ENCODE results near the gene ITIH1. TPM values are rescaled to one million over a fixed set of nuclear protein-coding genes. Genes with fewer than 3 reads are reported as not detected.
A peak's percentile ranks its signal among the peaks of the same experiment; 100 is the strongest.

The ITIH1 gene
- polyA plus RNA-seq, 1 donor from 2014 or later, result not detected

DNA sequence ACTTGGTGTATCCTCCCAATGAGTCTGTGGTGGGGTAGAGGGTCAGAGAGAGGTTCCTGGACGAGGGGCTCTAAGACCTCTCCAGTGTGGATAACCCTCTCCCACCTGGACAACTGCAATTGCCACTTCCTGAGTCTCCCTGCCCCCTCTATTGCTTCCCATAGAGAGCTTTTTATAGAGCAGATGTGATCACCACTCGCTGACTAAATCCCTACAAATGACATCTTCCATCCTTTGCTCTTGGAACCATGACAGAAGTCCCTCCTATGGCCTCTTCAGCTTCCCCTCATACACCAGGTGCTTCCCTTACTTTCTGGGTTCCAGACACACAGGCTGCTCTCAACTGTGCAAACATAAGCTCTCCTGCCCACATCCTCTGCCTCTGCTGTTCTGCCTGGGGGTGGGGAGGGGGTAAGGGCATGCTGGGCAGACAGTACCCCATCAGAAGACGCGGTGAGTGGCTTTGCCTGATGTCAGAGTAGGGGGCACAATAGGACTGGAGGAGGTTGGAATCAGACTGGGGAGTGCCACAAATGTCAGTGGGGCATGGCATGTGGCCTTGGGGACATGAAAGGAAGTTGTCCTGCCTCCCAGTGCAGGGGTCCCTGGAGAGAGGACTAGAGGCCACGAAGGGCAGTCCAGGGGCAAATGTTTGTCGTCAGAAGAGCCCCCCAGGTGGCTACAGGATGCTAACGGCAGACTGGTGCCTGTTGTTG, 32.4 kb downstream of the ITIH1 start:
- Mint-ChIP-seq H3K4me1 (peaks cover 0 to 3% (median 0%) of the 10 kb centered on the region in 3 donors), H3K27ac (peak overlapping the region in 1 of 3 donors; percentile 16), H3K9me3 (no peaks in the 10 kb centered on the region), H3K27me3 (peaks cover 1% of the 10 kb centered on the region), H3K36me3 (no peaks in the 10 kb centered on the region), H3K4me3 (no peak overlapping the region)

DNA sequence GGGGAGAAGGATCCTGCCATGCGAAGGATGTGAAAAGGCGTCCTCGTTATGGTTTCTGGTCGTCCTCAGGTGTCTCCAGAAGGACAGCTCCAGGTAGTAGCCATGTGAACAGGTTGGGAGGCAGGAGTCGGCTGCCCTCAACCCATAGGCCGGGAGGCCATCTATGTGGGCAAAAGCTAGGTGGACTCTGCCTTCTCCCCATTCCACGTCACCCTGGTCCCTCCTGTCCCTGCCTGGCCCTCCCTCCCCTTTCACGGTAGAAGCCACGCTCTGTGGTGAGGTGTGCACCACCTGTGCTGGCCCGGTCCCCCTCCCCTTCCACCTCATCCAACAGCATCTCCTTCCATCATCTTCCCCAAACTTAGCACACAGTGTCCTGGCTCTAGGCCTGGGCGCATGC, 33.5 kb downstream of the ITIH1 start:
- Mint-ChIP-seq H3K4me1 (peaks cover 0 to 3% (median 0%) of the 10 kb centered on the region in 3 donors), H3K4me3 (no peak overlapping the region), H3K27me3 (peaks cover 1% of the 10 kb centered on the region), H3K9me3 (no peaks in the 10 kb centered on the region), H3K36me3 (no peaks in the 10 kb centered on the region), H3K27ac (no peak overlapping the region)

DNA sequence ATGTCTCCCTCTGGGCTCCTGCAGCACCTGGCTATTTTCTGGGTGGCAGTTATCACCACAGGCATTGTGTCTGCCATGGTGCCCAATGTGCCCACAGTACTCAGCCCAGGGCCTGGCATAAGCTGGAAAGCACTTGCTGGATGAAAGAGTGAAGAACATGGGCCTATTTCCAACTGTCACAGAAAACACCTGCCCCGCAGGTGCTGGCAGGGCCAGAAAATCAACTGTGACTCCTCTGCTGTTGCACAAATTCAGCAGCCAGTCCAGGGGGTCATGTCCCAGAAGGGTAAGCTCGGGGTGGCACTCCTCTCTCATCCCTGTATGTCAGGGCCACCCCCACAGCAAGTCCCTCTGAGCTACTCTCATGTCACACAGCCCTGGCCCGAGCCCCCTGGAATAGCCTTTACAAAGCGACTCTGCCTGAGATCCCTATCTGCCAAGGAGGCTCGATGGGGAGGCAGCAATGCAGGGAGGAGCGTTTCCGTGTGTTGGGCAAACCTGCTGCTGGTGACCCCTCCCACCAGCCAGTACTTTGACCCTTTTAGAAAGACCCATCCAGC, 34.1 kb downstream of the ITIH1 start:
- Mint-ChIP-seq H3K36me3 (no peaks in the 10 kb centered on the region), H3K27ac (no peak overlapping the region), H3K4me1 (peaks cover 0 to 3% (median 0%) of the 10 kb centered on the region in 3 donors), H3K4me3 (no peak overlapping the region), H3K9me3 (no peaks in the 10 kb centered on the region), H3K27me3 (peaks cover 1% of the 10 kb centered on the region)

DNA sequence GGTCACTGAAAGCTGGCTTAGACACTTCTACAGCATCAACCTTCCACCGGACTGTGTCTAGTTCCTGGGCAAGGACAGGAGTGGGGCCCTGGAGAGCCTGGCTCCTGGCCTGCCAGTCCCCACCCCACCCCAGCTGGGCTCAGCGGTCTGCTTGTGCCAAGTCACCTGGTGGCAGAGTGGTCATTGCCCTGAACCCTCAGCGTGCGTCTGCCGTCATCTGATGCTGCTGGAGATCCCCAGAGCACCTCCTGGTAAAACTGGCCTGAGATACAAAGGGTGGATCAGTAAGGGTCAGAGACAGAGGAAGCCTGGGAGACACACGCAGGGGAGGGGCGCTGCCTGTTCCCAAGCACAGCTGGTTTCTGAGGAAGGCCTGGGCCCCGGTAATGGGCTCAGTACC, 36.4 kb downstream of the ITIH1 start:
- H3K4me3 Mint-ChIP-seq, result peak overlapping the region in 1 of 4 donors; percentile 39
- H3K4me1 Mint-ChIP-seq, result peaks cover 0 to 3% (median 0%) of the 10 kb centered on the region in 3 donors
- H3K27me3 Mint-ChIP-seq, result peaks cover 1% of the 10 kb centered on the region
- no peaks in the 10 kb centered on the region for H3K9me3 Mint-ChIP-seq
- peak overlapping the region in 1 of 3 donors; percentile 27 for H3K27ac Mint-ChIP-seq
- H3K36me3 Mint-ChIP-seq, result no peaks in the 10 kb centered on the region

DNA sequence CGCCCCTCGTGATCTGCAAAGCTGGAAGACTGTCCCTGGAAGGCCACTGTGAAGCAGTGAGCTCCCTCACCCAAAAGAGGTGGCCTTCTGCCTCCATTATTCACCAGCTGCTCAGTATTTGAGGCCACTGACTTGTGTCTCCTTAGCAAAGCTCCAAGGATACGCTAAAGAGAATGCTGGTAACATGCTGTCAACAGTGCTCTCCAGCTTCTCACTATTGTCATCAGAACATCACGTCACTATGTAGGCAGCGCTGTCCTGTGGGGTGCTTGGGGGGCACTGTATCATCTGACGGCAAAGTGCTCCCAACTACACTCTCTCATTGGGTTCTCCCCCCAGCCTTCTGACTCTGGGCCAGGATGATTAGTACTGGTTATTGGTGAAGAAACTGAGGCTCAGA, 38.8 kb downstream of the ITIH1 start:
- H3K36me3 Mint-ChIP-seq, result peaks cover 1% of the 10 kb centered on the region
- H3K4me3 Mint-ChIP-seq, result no peak overlapping the region
- no peaks in the 10 kb centered on the region for H3K27me3 Mint-ChIP-seq
- peak overlapping the region in 1 of 3 donors; percentile 24 for H3K27ac Mint-ChIP-seq
- H3K9me3 Mint-ChIP-seq, result no peaks in the 10 kb centered on the region
- no peaks in the 10 kb centered on the region for H3K4me1 Mint-ChIP-seq

DNA sequence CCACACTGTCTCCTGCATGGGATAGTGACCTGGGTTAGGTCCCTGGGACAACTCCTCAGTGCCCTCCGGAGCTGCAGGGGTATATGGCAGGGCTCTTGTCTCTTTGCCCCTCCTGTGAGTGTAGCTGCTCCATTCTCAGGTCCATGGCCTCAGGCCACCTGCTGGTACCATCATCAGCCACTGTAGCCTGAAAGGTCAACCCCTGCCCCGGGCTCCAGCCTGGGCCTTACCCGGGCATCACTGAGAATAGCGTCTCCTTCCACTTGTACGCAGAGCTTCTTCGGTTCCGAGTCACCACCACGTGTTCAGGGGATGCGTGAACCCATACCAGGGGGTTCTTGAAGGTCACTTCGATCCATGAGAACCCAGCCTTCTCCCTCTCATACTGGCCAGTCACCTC, 39.3 kb downstream of the ITIH1 start:
- H3K27ac Mint-ChIP-seq, result no peak overlapping the region
- H3K36me3 Mint-ChIP-seq, result peaks cover 1% of the 10 kb centered on the region
- H3K27me3 Mint-ChIP-seq, result no peaks in the 10 kb centered on the region
- H3K9me3 Mint-ChIP-seq, result no peaks in the 10 kb centered on the region
- H3K4me3 Mint-ChIP-seq, result no peak overlapping the region
- no peaks in the 10 kb centered on the region for H3K4me1 Mint-ChIP-seq

DNA sequence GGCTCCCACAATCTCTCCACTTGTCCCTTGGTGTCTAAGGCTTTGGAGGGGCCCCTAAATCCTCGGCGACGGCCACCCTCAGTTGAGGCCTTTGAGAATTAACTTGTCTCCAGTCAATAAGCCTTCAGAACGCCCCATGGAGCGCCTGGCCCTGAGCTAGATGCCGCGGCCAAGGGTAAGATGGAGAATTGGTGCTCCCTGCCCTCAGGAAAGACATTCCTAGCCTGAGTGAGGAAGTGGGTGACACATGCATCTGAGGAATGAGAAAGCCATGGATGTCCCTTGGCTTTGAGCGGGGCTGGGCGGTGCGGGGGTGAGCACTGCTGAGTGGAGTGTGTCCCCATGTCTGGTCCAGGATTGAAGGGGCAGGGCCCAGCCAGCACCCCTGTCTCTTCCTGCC, 39.8 kb downstream of the ITIH1 start:
- H3K4me3 Mint-ChIP-seq, result no peak overlapping the region
- peaks cover 1% of the 10 kb centered on the region for H3K36me3 Mint-ChIP-seq
- H3K27me3 Mint-ChIP-seq, result no peaks in the 10 kb centered on the region
- H3K9me3 Mint-ChIP-seq, result no peaks in the 10 kb centered on the region
- H3K4me1 Mint-ChIP-seq, result no peaks in the 10 kb centered on the region
- no peak overlapping the region for H3K27ac Mint-ChIP-seq

DNA sequence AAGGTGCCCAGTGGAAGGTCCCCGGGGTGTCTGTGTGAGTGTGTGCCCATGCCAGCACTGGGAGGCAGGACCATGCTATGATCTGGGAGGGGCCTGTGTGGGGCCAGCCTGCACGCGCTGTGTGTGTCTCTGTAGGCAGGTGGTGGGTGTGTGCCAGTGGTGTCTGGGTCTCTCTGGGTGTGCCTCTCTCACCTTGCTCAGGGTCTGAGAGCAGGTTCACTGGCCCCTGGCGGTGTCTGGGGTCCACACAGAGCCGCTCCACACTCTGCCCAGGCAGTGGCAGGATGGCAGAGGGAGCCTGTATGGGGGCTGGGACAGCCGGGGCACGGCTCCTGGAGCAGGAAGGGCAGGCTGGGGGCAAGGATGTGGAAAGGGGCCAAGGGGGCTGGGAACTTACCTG, 40.5 kb downstream of the ITIH1 start:
- no peaks in the 10 kb centered on the region for H3K27me3 Mint-ChIP-seq
- peaks cover 1% of the 10 kb centered on the region for H3K36me3 Mint-ChIP-seq
- H3K4me3 Mint-ChIP-seq, result no peak overlapping the region
- no peaks in the 10 kb centered on the region for H3K9me3 Mint-ChIP-seq
- peak overlapping the region in 1 of 3 donors; percentile 27 for H3K27ac Mint-ChIP-seq
- no peaks in the 10 kb centered on the region for H3K4me1 Mint-ChIP-seq

DNA sequence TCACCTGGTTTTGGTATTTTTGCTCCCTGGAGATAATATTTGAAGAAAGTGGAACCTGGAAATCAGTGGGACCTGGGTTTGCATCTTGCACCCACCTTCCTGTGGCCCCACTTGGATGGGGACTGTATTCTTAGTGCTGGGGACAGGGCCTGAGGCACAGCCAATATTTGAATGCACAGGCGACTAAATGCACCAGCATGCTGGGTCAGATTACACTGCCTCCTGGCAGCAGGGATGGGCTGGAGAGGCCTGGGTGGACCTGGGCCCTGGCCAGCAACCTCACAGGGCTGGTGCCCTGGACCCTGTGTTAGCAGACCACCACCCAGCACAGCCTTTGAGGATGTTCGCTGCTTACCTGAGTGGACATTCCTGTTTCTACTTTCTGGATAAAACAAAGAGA, 42.5 kb downstream of the ITIH1 start:
- Mint-ChIP-seq H3K4me1 (no peaks in the 10 kb centered on the region), H3K27ac (no peak overlapping the region), H3K9me3 (no peaks in the 10 kb centered on the region)

DNA sequence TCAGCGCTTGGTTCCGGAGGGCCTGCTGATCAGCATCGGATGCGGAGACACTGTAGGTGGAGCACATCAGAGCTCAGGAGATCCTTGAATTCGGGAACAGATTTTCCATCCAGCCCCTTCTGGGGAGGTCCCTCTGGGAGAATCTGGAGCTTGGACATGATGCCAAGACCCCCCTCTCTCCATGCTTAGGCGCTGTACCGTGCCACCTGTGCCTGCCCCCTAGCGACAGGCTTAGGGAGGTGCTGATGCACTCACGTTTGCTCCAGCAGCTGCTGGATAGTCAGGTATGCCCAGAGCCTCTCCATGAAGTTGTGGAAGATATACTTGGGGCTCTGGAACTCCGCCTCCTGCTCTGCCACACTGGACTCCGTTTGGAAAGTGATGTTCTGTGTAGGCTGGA, 43.3 kb downstream of the ITIH1 start:
- no peak overlapping the region for H3K27ac Mint-ChIP-seq
- H3K36me3 Mint-ChIP-seq, result peaks cover 4% of the 10 kb centered on the region
- H3K4me3 Mint-ChIP-seq, result no peak overlapping the region
- no peaks in the 10 kb centered on the region for H3K9me3 Mint-ChIP-seq
- no peaks in the 10 kb centered on the region for H3K27me3 Mint-ChIP-seq
- no peaks in the 10 kb centered on the region for H3K4me1 Mint-ChIP-seq

More for the DNA sequence above, 42.5 kb downstream of the ITIH1 start:
- H3K27me3 Mint-ChIP-seq, result no peaks in the 10 kb centered on the region
- H3K4me3 Mint-ChIP-seq, result no peak overlapping the region
- peaks cover 3% of the 10 kb centered on the region for H3K36me3 Mint-ChIP-seq

DNA sequence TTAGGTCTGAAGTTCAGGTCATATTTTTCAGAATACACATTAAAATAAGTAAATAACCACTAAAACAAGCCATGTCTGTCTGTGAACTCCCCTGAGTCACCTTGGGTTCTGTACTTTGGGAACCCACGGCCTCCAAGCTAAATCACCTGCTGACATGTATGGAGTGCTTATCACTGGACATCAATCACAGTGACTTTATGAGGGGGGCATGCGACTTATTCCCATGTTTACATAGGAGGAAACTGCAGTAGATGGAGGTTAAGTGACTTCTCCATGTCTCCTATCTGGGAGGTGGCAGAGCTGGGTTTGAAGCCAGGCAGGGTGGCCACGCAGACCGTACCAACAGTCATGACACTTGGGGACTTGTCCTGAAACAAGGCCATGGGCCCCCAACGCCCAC, 45.0 kb downstream of the ITIH1 start:
- peaks cover 6% of the 10 kb centered on the region for H3K36me3 Mint-ChIP-seq
- no peaks in the 10 kb centered on the region for H3K9me3 Mint-ChIP-seq
- no peak overlapping the region for H3K27ac Mint-ChIP-seq
- H3K27me3 Mint-ChIP-seq, result no peaks in the 10 kb centered on the region
- no peaks in the 10 kb centered on the region for H3K4me1 Mint-ChIP-seq
- no peak overlapping the region for H3K4me3 Mint-ChIP-seq

DNA sequence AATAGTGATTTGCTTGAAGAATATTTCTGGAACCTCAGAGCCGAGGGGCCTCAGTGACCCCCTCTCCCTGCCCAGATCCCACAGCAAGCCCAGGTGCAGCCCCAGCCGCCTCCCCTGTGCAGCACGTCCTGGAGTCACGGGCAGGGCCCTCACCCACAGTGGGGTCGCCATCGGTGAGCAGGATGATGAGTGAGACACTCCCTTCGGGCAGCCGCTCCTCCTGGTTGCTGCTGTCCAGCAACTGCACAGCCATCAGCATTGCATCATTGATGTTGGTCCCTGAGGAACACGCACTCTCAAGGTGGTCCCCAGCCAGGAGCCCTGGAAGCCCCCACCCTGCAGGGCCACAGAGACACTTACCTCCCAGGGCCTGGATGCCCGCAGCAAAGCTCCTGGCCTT, 46.6 kb downstream of the ITIH1 start:
- Mint-ChIP-seq H3K27me3 (no peaks in the 10 kb centered on the region), H3K4me1 (no peaks in the 10 kb centered on the region), H3K4me3 (no peak overlapping the region), H3K27ac (no peak overlapping the region), H3K9me3 (no peaks in the 10 kb centered on the region), H3K36me3 (peaks cover 6% of the 10 kb centered on the region)

DNA sequence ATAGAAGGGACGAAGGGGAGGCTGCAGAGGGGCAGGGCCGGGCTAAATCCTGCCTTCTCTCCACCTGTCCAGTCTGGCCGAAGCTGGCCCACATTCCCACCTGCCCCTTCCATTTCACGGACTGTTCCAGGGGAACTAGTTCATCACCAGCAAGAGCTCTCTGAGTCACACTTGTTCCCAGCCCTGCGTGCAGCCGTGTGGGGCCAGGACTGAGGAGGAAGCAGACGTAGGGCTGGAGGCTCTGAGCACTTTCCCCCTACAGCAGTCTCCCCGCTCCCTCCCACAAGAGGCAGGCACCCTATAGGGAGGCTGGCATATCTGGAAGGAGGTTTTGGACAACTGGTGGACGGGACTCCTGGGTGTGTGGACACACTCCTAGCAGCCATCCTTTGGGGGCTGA, 50.0 kb downstream of the ITIH1 start:
- no peak overlapping the region for H3K27ac Mint-ChIP-seq
- no peaks in the 10 kb centered on the region for H3K4me1 Mint-ChIP-seq
- H3K27me3 Mint-ChIP-seq, result no peaks in the 10 kb centered on the region
- peaks cover 4% of the 10 kb centered on the region for H3K36me3 Mint-ChIP-seq
- H3K4me3 Mint-ChIP-seq, result no peak overlapping the region
- H3K9me3 Mint-ChIP-seq, result no peaks in the 10 kb centered on the region

DNA sequence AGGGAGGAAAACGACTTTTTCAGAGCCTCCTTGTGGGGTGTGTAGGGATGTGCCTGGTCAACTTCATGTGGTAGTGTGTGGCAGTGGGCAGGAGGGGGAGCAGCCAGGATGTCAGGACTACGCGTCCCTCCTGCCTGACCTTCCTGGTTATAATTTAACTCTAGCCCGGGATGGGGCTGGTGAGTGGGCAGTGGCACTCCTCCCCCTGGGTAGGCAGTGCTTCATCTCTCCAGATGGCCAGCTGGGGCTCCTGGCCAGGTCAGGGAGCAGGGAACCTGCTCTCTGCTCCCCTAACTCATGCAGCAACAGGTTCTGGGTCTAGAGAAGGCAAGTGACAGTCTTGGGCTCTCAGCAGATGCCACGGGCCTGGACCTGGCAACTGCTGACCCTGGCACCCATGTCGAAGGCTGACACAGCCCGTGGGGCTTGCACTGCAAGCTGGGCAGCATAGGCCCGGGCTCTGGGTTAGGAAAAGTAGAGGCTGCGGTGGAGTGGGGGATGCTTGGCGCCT, 50.5 kb downstream of the ITIH1 start:
- Mint-ChIP-seq H3K36me3 (peaks cover 4% of the 10 kb centered on the region), H3K27ac (no peak overlapping the region), H3K27me3 (no peaks in the 10 kb centered on the region), H3K9me3 (no peaks in the 10 kb centered on the region), H3K4me1 (no peaks in the 10 kb centered on the region), H3K4me3 (no peak overlapping the region)

DNA sequence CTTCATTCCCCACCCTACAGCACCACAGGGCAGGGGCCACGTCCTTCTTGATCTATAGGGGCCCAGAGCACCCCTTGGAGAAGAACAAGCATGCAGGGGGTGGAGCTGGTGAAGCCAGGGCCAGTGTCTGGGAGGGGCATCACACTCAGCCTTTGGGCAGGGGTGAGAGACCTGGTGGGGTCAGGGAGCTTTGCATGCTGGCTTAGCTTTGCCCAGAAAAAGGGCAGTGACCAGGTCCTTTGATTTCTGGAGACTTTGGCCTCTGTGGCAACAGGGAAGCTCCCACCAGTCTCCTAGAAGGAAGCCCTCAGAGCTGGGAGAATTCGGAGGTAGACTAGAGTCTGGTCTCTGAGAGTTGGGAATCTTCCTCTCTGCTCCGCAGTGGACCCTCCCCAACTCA, 52.1 kb downstream of the ITIH1 start:
- no peaks in the 10 kb centered on the region for H3K9me3 Mint-ChIP-seq
- H3K4me3 Mint-ChIP-seq, result no peak overlapping the region
- no peaks in the 10 kb centered on the region for H3K4me1 Mint-ChIP-seq
- H3K36me3 Mint-ChIP-seq, result peaks cover 4% of the 10 kb centered on the region
- H3K27me3 Mint-ChIP-seq, result no peaks in the 10 kb centered on the region
- H3K27ac Mint-ChIP-seq, result no peak overlapping the region

DNA sequence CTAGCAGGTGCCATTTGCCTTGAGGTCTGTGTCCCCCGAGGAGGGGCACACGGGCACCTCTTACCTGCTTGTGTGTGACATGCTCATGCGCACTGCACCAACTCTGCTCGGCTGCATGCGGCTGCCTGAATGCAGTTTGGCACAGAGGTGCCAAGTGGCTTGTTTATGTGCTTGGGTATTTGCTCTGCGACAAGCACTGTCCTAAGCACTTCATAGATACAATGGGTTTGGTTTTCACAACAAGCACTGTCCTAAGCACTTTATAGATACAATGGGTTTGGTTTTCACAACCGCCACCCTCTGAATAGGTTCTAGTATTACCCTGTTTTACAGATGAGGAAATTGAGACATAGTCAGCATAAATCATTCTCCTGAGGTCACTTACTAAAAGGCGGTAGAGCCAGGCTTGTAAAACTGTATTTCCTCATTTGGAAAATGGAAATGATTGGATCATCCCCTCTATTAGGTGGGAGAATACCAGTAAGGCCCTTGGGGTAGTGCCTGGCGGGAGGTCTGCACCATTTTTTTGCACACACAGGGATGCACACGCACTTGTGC, 52.6 kb downstream of the ITIH1 start:
- Mint-ChIP-seq H3K9me3 (no peaks in the 10 kb centered on the region), H3K4me1 (no peaks in the 10 kb centered on the region), H3K27ac (no peak overlapping the region), H3K36me3 (peaks cover 2% of the 10 kb centered on the region), H3K27me3 (no peaks in the 10 kb centered on the region), H3K4me3 (no peak overlapping the region)
